HFFc6 (cell line): ENCODE measurements around the gene PBLD. TPM values are rescaled to one million over a fixed set of nuclear protein-coding genes. Genes with fewer than 3 reads are reported as not detected.

ENCODE experiments used
- DNase-seq: peaks from one replicate; pipeline ENCODE4 v3.0.0-alpha.2; 2018
- H3K27ac Mint-ChIP-seq: 2 replicates; pipeline ENCODE4 v1.8.0; 2020; ENCODE audit warnings: mild to moderate bottlenecking, mixed read lengths
- H3K27me3 Mint-ChIP-seq: 2 replicates; pipeline ENCODE4 v1.8.0; 2021; ENCODE audit warnings: mild to moderate bottlenecking, moderate library complexity, mixed read lengths; ENCODE audit not compliant: insufficient read depth
- H3K36me3 Mint-ChIP-seq: 2 replicates; pipeline ENCODE4 v1.8.0; 2021; ENCODE audit warnings: low read depth, mixed read lengths
- H3K4me1 Mint-ChIP-seq: 2 replicates; pipeline ENCODE4 v1.8.0; 2020; ENCODE audit warnings: low read depth, mixed read lengths
- H3K4me3 Mint-ChIP-seq: 2 replicates; pipeline ENCODE4 v1.8.0; 2020; ENCODE audit warnings: mild to moderate bottlenecking, moderate library complexity, mixed read lengths
- H3K9me3 Mint-ChIP-seq: 2 replicates; pipeline ENCODE4 v1.8.0; 2020; ENCODE audit warnings: mild to moderate bottlenecking, mixed read lengths
- total RNA-seq, 6 experiments: library from RNA; stranded (reverse); fragmentation: NEBNext Ultra II Directional; extraction: Animal tissue kit (Norgen Biotek cat#: 25700); gene quantifications; 2 replicates in 1 of 6; 3 replicates in 5 of 6; pipeline ENCODE4 v1.2.3, GENCODE V29; 2021
- TF ChIP-seq, protein P1 (sequence below): fragments of 200-600 bp; sonication (generic); IDR thresholded peaks from 2 replicates; pipeline ENCODE4 v1.5.0; 2021; ENCODE audit warnings: antibody characterized with exemption, mild to moderate bottlenecking

Gene PBLD
- total RNA-seq, 6 experiments from 2014 or later, result 9.9 to 13.6 (median 11.5) TPM

DNA sequence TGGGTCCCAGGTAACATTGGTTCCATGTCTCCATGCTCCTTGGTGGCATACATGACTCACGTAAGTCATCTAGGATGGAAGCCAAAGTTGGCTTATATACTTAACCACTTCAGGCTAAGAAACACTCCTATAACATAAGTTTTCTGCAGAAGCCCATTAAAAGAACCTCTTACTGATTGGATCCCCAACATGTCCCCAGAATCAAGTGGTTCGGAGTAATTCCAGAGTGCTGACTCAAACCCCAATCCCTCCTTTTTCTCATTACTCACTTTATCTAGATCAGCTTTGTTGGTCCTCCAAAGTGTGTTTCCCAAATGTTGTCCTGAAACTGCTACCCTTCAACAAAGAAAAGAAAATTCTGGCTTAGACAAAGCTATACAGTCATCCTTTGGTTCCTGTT is 90.7 kb downstream of the PBLD start:
- H3K27ac Mint-ChIP-seq, result no peak overlapping the region
- H3K4me1 Mint-ChIP-seq, result peaks cover 9% of the 10 kb centered on the region
- DNase-seq, result peak; percentile 33
- H3K27me3 Mint-ChIP-seq, result peaks cover 21% of the 10 kb centered on the region
- no peaks in the 10 kb centered on the region for H3K9me3 Mint-ChIP-seq
- no peaks in the 10 kb centered on the region for H3K36me3 Mint-ChIP-seq
- TF ChIP-seq, protein P1, sequence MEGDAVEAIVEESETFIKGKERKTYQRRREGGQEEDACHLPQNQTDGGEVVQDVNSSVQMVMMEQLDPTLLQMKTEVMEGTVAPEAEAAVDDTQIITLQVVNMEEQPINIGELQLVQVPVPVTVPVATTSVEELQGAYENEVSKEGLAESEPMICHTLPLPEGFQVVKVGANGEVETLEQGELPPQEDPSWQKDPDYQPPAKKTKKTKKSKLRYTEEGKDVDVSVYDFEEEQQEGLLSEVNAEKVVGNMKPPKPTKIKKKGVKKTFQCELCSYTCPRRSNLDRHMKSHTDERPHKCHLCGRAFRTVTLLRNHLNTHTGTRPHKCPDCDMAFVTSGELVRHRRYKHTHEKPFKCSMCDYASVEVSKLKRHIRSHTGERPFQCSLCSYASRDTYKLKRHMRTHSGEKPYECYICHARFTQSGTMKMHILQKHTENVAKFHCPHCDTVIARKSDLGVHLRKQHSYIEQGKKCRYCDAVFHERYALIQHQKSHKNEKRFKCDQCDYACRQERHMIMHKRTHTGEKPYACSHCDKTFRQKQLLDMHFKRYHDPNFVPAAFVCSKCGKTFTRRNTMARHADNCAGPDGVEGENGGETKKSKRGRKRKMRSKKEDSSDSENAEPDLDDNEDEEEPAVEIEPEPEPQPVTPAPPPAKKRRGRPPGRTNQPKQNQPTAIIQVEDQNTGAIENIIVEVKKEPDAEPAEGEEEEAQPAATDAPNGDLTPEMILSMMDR, result no peak
- H3K4me3 Mint-ChIP-seq, result no peak overlapping the region

DNA sequence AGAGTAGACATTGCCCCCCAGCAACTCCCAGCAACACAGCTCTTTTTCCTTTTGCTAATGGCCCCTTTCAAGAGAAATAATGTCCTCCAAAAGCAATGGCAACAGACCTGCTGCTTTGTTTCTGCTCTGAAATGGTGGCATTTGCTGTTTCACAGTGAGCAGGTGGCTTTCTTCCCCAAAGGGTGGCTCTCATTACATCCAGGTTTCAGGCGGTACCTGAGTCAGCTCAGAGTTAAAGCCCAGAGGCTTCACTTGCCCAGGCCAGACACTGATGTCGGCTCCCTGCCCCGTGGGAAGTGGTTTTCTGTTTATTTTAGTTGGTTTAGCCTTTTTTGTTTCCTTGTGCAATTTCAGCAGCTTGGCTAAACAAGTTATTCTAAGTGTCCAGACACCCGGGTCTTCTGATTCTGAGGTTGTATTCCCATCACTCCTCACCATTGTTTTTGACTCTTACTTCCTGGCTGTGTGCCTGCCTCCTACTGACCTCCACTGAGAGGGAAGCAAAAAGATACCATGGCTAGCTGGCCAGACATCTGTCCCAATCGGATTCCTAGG is 93.1 kb downstream of the PBLD start:
- Mint-ChIP-seq H3K9me3 (no peaks in the 10 kb centered on the region), H3K27ac (no peak overlapping the region), H3K4me3 (no peak overlapping the region), H3K4me1 (peaks cover 9% of the 10 kb centered on the region), H3K36me3 (no peaks in the 10 kb centered on the region), H3K27me3 (peaks cover 19% of the 10 kb centered on the region)
- DNase-seq, result no peak
- TF ChIP-seq, protein P1, result no peak

DNA sequence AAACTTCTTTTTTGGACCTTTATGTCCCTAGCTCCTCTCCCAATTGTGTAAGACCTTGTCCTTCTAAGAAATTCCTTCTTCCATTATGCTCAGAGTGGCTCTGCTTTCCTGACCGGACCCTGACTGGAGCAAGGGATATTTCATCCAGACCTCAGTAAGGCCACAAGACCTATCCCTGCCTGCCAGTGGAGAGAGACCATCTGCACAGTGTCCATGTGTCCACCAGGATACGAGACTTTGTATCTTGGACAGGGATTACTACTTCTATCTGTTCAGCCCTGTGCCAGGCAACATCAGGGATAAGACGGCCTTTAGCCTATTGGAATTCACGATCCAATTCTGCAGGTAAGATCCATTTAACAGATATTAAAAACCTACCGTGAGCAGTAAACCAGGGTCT is 93.7 kb downstream of the PBLD start:
- peaks cover 20% of the 10 kb centered on the region for H3K27me3 Mint-ChIP-seq
- no peak overlapping the region for H3K27ac Mint-ChIP-seq
- no peaks in the 10 kb centered on the region for H3K9me3 Mint-ChIP-seq
- peaks cover 9% of the 10 kb centered on the region for H3K4me1 Mint-ChIP-seq
- H3K36me3 Mint-ChIP-seq, result no peaks in the 10 kb centered on the region
- TF ChIP-seq, protein P1, result no peak
- no peak for DNase-seq
- H3K4me3 Mint-ChIP-seq, result no peak overlapping the region

DNA sequence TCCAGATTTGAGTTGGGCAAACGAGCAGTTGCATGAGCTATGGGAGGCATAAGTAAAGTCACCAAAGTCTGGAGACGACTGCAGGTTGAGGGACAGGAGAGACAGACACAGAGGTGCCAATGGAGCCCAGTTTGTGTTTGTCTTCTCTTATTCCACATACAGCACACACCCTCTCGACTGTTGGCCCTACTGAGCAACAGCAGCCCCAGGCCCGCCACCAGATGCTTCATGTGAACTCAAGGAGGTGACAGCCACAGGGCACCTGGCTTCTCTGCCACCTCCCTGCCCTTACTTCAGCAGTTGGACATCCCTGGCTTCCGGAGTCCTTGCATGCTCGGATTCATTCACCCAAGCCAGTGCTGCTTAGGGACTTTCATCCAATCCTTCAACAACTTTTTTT is 94.4 kb downstream of the PBLD start:
- H3K9me3 Mint-ChIP-seq, result no peaks in the 10 kb centered on the region
- H3K4me3 Mint-ChIP-seq, result no peak overlapping the region
- TF ChIP-seq, protein P1, result no peak
- H3K27ac Mint-ChIP-seq, result no peak overlapping the region
- H3K4me1 Mint-ChIP-seq, result peaks cover 9% of the 10 kb centered on the region
- H3K27me3 Mint-ChIP-seq, result peaks cover 20% of the 10 kb centered on the region
- no peak for DNase-seq
- no peaks in the 10 kb centered on the region for H3K36me3 Mint-ChIP-seq

DNA sequence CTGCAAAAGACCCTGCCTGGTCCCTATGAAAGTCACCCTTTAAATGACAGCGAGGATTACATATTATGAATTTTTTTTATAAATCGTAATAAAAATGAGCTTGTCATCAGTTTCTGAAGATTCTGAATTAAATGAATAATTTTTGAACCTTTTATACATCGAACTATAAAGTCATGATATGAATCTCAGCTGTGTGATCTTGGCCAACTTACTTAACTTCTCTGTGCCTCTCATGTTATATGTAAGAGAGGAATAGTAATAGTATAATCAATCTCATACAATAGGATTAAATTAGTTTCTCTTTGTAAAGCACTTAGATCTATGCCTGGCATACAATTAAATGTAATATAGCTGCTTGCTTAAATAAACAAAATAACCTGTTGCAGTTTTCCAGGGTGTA is 95.6 kb downstream of the PBLD start:
- Mint-ChIP-seq H3K4me1 (peaks cover 6% of the 10 kb centered on the region), H3K27ac (no peak overlapping the region)
- TF ChIP-seq, protein P1, result no peak

DNA sequence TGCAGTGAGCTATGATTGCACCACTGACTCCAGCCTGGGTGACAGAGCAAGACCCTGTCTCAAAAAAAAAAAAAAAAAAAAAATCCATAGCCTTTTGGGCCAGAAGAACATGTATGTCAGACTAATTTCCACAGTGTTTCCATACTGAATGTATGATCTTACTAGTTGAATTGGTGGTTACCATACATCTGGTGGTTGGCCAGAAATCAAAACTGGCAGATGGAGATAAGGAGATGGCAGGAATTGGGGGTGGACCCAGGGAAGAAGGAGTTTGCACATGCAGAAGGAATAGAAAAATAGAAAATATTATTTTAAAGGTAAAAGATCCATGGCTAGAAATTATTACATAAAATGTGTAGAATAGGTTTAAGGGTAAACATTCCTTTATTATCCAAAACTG is 97.1 kb downstream of the PBLD start:
- Mint-ChIP-seq H3K9me3 (no peaks in the 10 kb centered on the region), H3K4me1 (peaks cover 11% of the 10 kb centered on the region), H3K36me3 (no peaks in the 10 kb centered on the region), H3K27me3 (peaks cover 19% of the 10 kb centered on the region), H3K27ac (no peak overlapping the region), H3K4me3 (no peak overlapping the region)
- no peak for DNase-seq
- TF ChIP-seq, protein P1, result no peak

More for the DNA sequence above, 95.6 kb downstream of the PBLD start:
- H3K36me3 Mint-ChIP-seq, result no peaks in the 10 kb centered on the region
- peaks cover 20% of the 10 kb centered on the region for H3K27me3 Mint-ChIP-seq
- no peak for DNase-seq
- no peaks in the 10 kb centered on the region for H3K9me3 Mint-ChIP-seq
- H3K4me3 Mint-ChIP-seq, result no peak overlapping the region
